Immature natural killer cell (primary cell): ENCODE measurements around the gene ETV1. TPM values are rescaled to one million over a fixed set of nuclear protein-coding genes. Genes with fewer than 3 reads are reported as not detected.

Source experiments
- DNase-seq, 3 donors: peaks; one replicate each; pipeline ENCODE4 v3.0.0; 2022; ENCODE audit warnings: mixed read lengths in 1 of 3
- H3K27ac Mint-ChIP-seq, 6 donors: one replicate each; pipeline ENCODE4 v1.8.0; 2020; ENCODE audit warnings: mixed read lengths in 6 of 6, mild to moderate bottlenecking in 5 of 6, inconsistent platforms in 4 of 6, moderate library complexity in 3 of 6
- H3K27me3 Mint-ChIP-seq, 3 donors: one replicate each; pipeline ENCODE4 v1.8.0; 2020 to 2021; ENCODE audit warnings: low read depth in 3 of 3, mild to moderate bottlenecking in 3 of 3, mixed read lengths in 3 of 3, moderate library complexity in 3 of 3, inconsistent platforms in 1 of 3
- H3K36me3 Mint-ChIP-seq, 3 donors: one replicate each; pipeline ENCODE4 v1.8.0; 2020; ENCODE audit warnings: mixed read lengths in 3 of 3, inconsistent platforms in 2 of 3, mild to moderate bottlenecking in 2 of 3
- H3K4me1 Mint-ChIP-seq, 2 donors: one replicate each; pipeline ENCODE4 v1.8.0; 2020; ENCODE audit warnings: inconsistent platforms in 2 of 2, mild to moderate bottlenecking in 2 of 2, mixed read lengths in 2 of 2, moderate library complexity in 1 of 2
- H3K4me3 Mint-ChIP-seq, 5 donors: one replicate each; pipeline ENCODE4 v1.8.0; 2020; ENCODE audit warnings: mild to moderate bottlenecking in 5 of 5, mixed read lengths in 5 of 5, inconsistent platforms in 3 of 5, moderate library complexity in 3 of 5
- H3K9me3 Mint-ChIP-seq, 6 donors: one replicate each; pipeline ENCODE4 v1.8.0; 2020; ENCODE audit warnings: mild to moderate bottlenecking in 6 of 6, mixed read lengths in 6 of 6, inconsistent platforms in 4 of 6, moderate library complexity in 3 of 6
- polyA plus RNA-seq, 3 donors: library from polyadenylated mRNA; unstranded; fragments of 300-500 nt; fragmentation: Illumina TruSeq; gene quantifications; one replicate each; pipeline ENCODE4 v1.2.3, GENCODE V29; 2021

The ETV1 gene
- polyA plus RNA-seq, 3 donors from 2014 or later, result not detected

GRCh38 chr7:13981070-13981469 is 8.4 kb downstream of the ETV1 start:
- H3K27me3 Mint-ChIP-seq, result peaks cover 0 to 33% (median 6%) of the 10 kb centered on the region in 3 donors
- H3K9me3 Mint-ChIP-seq, result peaks cover 0 to 2% (median 0%) of the 10 kb centered on the region in 6 donors
- no peaks in the 10 kb centered on the region for H3K4me1 Mint-ChIP-seq
- no peaks in the 10 kb centered on the region for H3K36me3 Mint-ChIP-seq
- H3K27ac Mint-ChIP-seq, result no peak overlapping the region
- no peak for DNase-seq
- no peak overlapping the region for H3K4me3 Mint-ChIP-seq

- H3K9me3 Mint-ChIP-seq, result peaks cover 0 to 2% (median 0%) of the 10 kb centered on the region in 6 donors
- H3K27ac Mint-ChIP-seq, result no peak overlapping the region
- peaks cover 0 to 30% (median 6%) of the 10 kb centered on the region in 3 donors for H3K27me3 Mint-ChIP-seq
- no peak for DNase-seq
- H3K4me1 Mint-ChIP-seq, result no peaks in the 10 kb centered on the region
- no peak overlapping the region for H3K4me3 Mint-ChIP-seq
- no peaks in the 10 kb centered on the region for H3K36me3 Mint-ChIP-seq
Observed at GRCh38 chr7:13980474-13980873, 9.0 kb downstream of the ETV1 start.

GRCh38 chr7:13979671-13980435 is 9.6 kb downstream of the ETV1 start:
- DNase-seq, result no peak
- H3K9me3 Mint-ChIP-seq, result peaks cover 0 to 2% (median under 1%) of the 10 kb centered on the region in 6 donors
- no peak overlapping the region for H3K4me3 Mint-ChIP-seq
- no peaks in the 10 kb centered on the region for H3K36me3 Mint-ChIP-seq
- H3K4me1 Mint-ChIP-seq, result no peaks in the 10 kb centered on the region
- no peak overlapping the region for H3K27ac Mint-ChIP-seq
- peaks cover 0 to 30% (median 6%) of the 10 kb centered on the region in 3 donors for H3K27me3 Mint-ChIP-seq

- peaks cover 4 to 9% (median 6%) of the 10 kb centered on the region in 3 donors for H3K27me3 Mint-ChIP-seq
- H3K4me3 Mint-ChIP-seq, result no peak overlapping the region
- peaks cover 0 to 7% (median 1%) of the 10 kb centered on the region in 6 donors for H3K9me3 Mint-ChIP-seq
- H3K4me1 Mint-ChIP-seq, result no peaks in the 10 kb centered on the region
- H3K36me3 Mint-ChIP-seq, result no peaks in the 10 kb centered on the region
- no peak overlapping the region for H3K27ac Mint-ChIP-seq
- DNase-seq, result no peak
Observed at GRCh38 chr7:13976594-13976993, 12.9 kb downstream of the ETV1 start.

- no peak for DNase-seq
- H3K4me1 Mint-ChIP-seq, result no peaks in the 10 kb centered on the region
- H3K27me3 Mint-ChIP-seq, result peaks cover 0 to 3% (median 2%) of the 10 kb centered on the region in 3 donors
- no peak overlapping the region for H3K4me3 Mint-ChIP-seq
- no peaks in the 10 kb centered on the region for H3K36me3 Mint-ChIP-seq
- H3K27ac Mint-ChIP-seq, result no peak overlapping the region
- no peaks in the 10 kb centered on the region for H3K9me3 Mint-ChIP-seq
Observed at GRCh38 chr7:13965077-13965476, 24.4 kb downstream of the ETV1 start.

GRCh38 chr7:13963925-13964324 is 25.5 kb downstream of the ETV1 start:
- no peaks in the 10 kb centered on the region for H3K4me1 Mint-ChIP-seq
- H3K27ac Mint-ChIP-seq, result no peak overlapping the region
- no peaks in the 10 kb centered on the region for H3K9me3 Mint-ChIP-seq
- no peak overlapping the region for H3K4me3 Mint-ChIP-seq
- peaks cover 0 to 3% (median 0%) of the 10 kb centered on the region in 3 donors for H3K27me3 Mint-ChIP-seq
- DNase-seq, result no peak
- H3K36me3 Mint-ChIP-seq, result no peaks in the 10 kb centered on the region

- H3K4me1 Mint-ChIP-seq, result no peaks in the 10 kb centered on the region
- no peak overlapping the region for H3K4me3 Mint-ChIP-seq
- H3K27ac Mint-ChIP-seq, result no peak overlapping the region
- peaks cover 0 to 5% (median 0%) of the 10 kb centered on the region in 3 donors for H3K27me3 Mint-ChIP-seq
- no peaks in the 10 kb centered on the region for H3K9me3 Mint-ChIP-seq
- no peak for DNase-seq
- no peaks in the 10 kb centered on the region for H3K36me3 Mint-ChIP-seq
Observed at GRCh38 chr7:13955494-13955893, 34.0 kb downstream of the ETV1 start.

GRCh38 chr7:13953368-13953767 is 36.1 kb downstream of the ETV1 start:
- Mint-ChIP-seq H3K4me1 (no peaks in the 10 kb centered on the region), H3K9me3 (no peaks in the 10 kb centered on the region), H3K4me3 (no peak overlapping the region), H3K36me3 (no peaks in the 10 kb centered on the region), H3K27ac (no peak overlapping the region), H3K27me3 (peaks cover 0 to 2% (median 0%) of the 10 kb centered on the region in 3 donors)
- no peak for DNase-seq

GRCh38 chr7:13952921-13953320 is 36.5 kb downstream of the ETV1 start:
- no peaks in the 10 kb centered on the region for H3K36me3 Mint-ChIP-seq
- no peaks in the 10 kb centered on the region for H3K27me3 Mint-ChIP-seq
- H3K9me3 Mint-ChIP-seq, result no peaks in the 10 kb centered on the region
- no peaks in the 10 kb centered on the region for H3K4me1 Mint-ChIP-seq
- no peak for DNase-seq
- no peak overlapping the region for H3K27ac Mint-ChIP-seq
- H3K4me3 Mint-ChIP-seq, result no peak overlapping the region

GRCh38 chr7:13949939-13950338 is 39.5 kb downstream of the ETV1 start:
- H3K9me3 Mint-ChIP-seq, result no peaks in the 10 kb centered on the region
- DNase-seq, result no peak
- no peak overlapping the region for H3K4me3 Mint-ChIP-seq
- no peak overlapping the region for H3K27ac Mint-ChIP-seq
- no peaks in the 10 kb centered on the region for H3K4me1 Mint-ChIP-seq
- H3K36me3 Mint-ChIP-seq, result no peaks in the 10 kb centered on the region
- peaks cover 0 to 3% (median 0%) of the 10 kb centered on the region in 3 donors for H3K27me3 Mint-ChIP-seq

- no peaks in the 10 kb centered on the region for H3K36me3 Mint-ChIP-seq
- DNase-seq, result no peak
- H3K27me3 Mint-ChIP-seq, result peaks cover 0 to 3% (median 0%) of the 10 kb centered on the region in 3 donors
- no peaks in the 10 kb centered on the region for H3K4me1 Mint-ChIP-seq
- H3K9me3 Mint-ChIP-seq, result no peaks in the 10 kb centered on the region
- no peak overlapping the region for H3K27ac Mint-ChIP-seq
- H3K4me3 Mint-ChIP-seq, result no peak overlapping the region
Observed at GRCh38 chr7:13949445-13949844, 40.0 kb downstream of the ETV1 start.

- H3K9me3 Mint-ChIP-seq, result no peaks in the 10 kb centered on the region
- H3K27me3 Mint-ChIP-seq, result peaks cover 0 to 3% (median 0%) of the 10 kb centered on the region in 3 donors
- DNase-seq, result no peak
- no peaks in the 10 kb centered on the region for H3K4me1 Mint-ChIP-seq
- H3K36me3 Mint-ChIP-seq, result peaks cover 0 to under 1% (median 0%) of the 10 kb centered on the region in 3 donors
- no peak overlapping the region for H3K27ac Mint-ChIP-seq
- no peak overlapping the region for H3K4me3 Mint-ChIP-seq
Observed at GRCh38 chr7:13948019-13948801, 41.3 kb downstream of the ETV1 start.

GRCh38 chr7:13947535-13947934 is 41.9 kb downstream of the ETV1 start:
- H3K4me1 Mint-ChIP-seq, result no peaks in the 10 kb centered on the region
- H3K4me3 Mint-ChIP-seq, result no peak overlapping the region
- H3K27ac Mint-ChIP-seq, result no peak overlapping the region
- no peak for DNase-seq
- H3K36me3 Mint-ChIP-seq, result peaks cover 0 to 5% (median 0%) of the 10 kb centered on the region in 3 donors
- H3K27me3 Mint-ChIP-seq, result peaks cover 0 to 3% (median 0%) of the 10 kb centered on the region in 3 donors
- peaks cover 0 to under 1% (median 0%) of the 10 kb centered on the region in 6 donors for H3K9me3 Mint-ChIP-seq

- DNase-seq, result no peak
- peaks cover 0 to 2% (median 0%) of the 10 kb centered on the region in 6 donors for H3K9me3 Mint-ChIP-seq
- no peak overlapping the region for H3K4me3 Mint-ChIP-seq
- peaks cover 0 to 5% (median 0%) of the 10 kb centered on the region in 3 donors for H3K36me3 Mint-ChIP-seq
- peaks cover 0 to 3% (median 0%) of the 10 kb centered on the region in 3 donors for H3K27me3 Mint-ChIP-seq
- no peaks in the 10 kb centered on the region for H3K4me1 Mint-ChIP-seq
- no peak overlapping the region for H3K27ac Mint-ChIP-seq
Observed at GRCh38 chr7:13946181-13946580, 43.3 kb downstream of the ETV1 start.
